ENCODE results near the gene MCUB.

- no peak for TF ChIP-seq GATA3 (IDR thresholded peaks at IDR 0.05; ENCODE audit: low read depth, low read length)
- TF ChIP-seq GATA2 (IDR thresholded peaks at IDR 0.05; ENCODE audit: low read depth, low read length), result no peak
Observed at GRCh38 chr4:109627361-109627760, 67.3 kb downstream of the MCUB start.
